Activated CD8-positive, alpha-beta memory T cell treated with anti-CD3 and anti-CD28 coated beads for 24 hours (primary cell): ENCODE data around the gene GSTT2B.
"Not testable (repeated sequence)": the region's sequence is repeated elsewhere in the genome, so short reads cannot be mapped to it uniquely, and the experiment has no call there.

ENCODE experiments used
- DNase-seq: peaks from one replicate; pipeline ENCODE4 v3.0.0-alpha.2; 2020

Gene GSTT2B, protein sequence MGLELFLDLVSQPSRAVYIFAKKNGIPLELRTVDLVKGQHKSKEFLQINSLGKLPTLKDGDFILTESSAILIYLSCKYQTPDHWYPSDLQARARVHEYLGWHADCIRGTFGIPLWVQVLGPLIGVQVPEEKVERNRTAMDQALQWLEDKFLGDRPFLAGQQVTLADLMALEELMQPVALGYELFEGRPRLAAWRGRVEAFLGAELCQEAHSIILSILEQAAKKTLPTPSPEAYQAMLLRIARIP

GRCh38 chr22:23961084-23961771 lies at the start of gene GSTT2B:
Gene GSTT2B, minus strand, starts transcription at chr22:23961195. Its CDS starts 64 bp downstream, at chr22:23961131.
- not testable (repeated sequence) for DNase-seq

- no peak for DNase-seq
Observed at GRCh38 chr22:24010018-24010391, 49.0 kb upstream of the GSTT2B start.

DNA sequence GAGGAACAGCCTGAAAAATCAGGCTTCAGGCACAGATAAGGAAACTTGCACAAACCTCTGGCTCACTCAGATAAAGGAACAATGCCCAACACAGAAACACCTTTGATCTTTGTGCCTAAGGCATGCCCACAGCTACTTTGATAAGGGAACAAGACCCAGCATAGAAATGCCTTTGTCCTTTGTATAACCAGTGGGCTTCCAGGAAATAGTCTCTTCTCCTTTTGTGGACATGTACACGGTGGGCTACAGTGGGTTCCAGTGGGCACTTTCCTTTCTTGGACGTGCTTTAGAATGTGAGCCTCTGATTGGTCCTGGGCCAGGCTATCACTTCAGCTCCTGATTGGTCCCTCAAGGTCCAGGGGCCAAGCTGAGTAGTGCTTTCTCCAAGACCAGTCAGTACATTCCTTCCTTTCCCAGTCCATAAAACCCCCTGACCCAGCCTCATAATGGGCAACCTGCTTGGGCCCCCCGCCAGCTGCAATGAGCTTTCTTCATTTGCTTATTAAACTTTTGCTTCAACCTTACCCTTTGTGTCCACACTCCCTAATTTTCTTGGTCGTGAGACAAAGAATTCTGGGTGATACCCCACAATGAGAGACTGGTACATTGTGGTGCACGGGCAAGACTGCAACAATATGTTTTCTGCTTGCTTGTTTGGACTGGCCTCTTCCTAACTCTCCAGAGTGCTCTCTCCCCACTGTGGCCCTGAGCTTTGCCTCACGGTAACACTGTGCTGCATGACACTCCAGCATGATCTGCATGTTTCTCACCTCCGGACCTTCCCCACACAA lies 48.4 kb upstream of the GSTT2B start:
- DNase-seq: no peak

DNA sequence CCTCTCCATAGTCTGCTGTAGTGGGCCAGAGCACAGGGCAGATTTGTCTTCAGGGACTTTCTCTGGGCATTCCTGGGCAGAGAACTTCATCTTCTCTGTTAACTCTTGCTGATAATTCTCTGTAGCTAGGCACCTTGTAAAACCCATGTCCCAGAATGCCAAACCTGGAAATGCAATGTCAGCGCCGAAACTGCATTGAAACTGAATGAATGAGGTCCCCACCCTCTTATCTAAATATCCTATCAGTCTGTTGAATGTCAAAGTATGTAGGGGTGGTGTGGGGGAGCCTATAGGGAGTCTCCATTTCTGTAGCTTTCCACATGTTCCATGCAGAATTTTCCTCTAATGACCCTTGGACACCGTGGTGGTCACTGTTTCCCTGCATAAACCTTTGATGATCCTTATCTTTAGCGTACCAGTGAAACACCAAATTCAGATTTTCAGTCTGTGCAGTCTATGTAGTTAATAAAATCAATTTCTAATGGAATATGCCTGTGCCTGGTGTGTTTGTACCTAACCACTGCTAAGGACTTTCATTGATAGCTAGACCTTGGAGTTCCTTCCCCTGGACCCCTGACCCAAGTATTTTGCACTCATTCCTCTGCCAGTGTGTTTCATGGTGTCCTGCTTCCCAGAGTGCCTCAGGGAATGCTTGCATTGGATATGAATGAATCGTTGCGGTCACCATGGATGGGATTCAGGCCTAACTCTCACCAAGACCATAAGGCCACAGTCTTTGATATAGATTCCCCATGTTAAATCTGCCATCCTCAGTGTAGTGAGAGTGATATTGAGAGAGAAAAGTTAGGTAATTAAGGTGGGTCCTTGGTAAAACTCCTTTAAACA lies 47.6 kb upstream of the GSTT2B start:
- DNase-seq: no peak

DNA sequence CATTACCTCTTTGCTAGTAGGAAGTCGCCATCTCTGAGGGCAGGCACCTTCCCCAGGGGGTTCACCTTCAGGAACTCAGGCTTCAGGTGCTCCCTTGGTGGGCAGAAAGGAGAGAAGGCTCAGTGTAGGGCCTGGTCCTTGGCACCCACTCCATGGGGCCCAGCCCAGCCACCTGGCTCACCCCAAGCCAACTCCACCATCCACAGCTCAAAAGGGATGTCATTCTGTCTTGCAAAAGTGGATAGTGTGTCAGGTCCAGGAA lies 47.0 kb upstream of the GSTT2B start:
- DNase-seq: no peak

GRCh38 chr22:24007253-24008021 lies 46.4 kb upstream of the GSTT2B start:
- no peak for DNase-seq

GRCh38 chr22:24006914-24007214 lies 45.9 kb upstream of the GSTT2B start:
- no peak for DNase-seq

GRCh38 chr22:24006207-24006913 lies 45.4 kb upstream of the GSTT2B start:
- no peak for DNase-seq

GRCh38 chr22:24005201-24005600 lies 44.2 kb upstream of the GSTT2B start, which contains the start of gene GSTT4:
Gene GSTT4, minus strand, starts transcription at chr22:24005453. Its CDS starts 97 bp downstream, at chr22:24005356.
- DNase-seq: no peak

GRCh38 chr22:24003887-24004286 lies 42.9 kb upstream of the GSTT2B start:
- no peak for DNase-seq

GRCh38 chr22:24002851-24003250 lies 41.9 kb upstream of the GSTT2B start:
- no peak for DNase-seq

- no peak for DNase-seq
Observed at GRCh38 chr22:24002272-24002671, 41.3 kb upstream of the GSTT2B start.

DNA sequence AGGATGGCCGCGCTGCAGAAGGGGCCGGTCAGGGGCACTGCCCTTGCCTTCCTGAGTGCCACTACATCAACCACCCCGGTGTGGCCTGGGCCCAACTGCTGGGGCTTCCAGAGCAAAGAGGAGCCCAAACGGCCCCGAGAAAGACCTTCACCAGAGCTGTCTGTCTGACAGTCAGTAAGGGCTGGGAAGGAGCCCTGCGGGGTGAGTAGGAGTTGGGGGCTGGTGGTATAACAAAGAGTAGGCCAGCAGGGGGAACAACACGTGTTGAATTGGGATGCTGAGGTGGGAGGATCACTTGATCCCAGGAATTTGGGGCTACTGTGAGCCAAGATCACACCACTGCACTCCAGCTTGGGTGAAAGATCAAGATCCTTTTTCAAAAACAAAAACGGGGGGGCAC lies 40.3 kb upstream of the GSTT2B start:
- DNase-seq: no peak

DNA sequence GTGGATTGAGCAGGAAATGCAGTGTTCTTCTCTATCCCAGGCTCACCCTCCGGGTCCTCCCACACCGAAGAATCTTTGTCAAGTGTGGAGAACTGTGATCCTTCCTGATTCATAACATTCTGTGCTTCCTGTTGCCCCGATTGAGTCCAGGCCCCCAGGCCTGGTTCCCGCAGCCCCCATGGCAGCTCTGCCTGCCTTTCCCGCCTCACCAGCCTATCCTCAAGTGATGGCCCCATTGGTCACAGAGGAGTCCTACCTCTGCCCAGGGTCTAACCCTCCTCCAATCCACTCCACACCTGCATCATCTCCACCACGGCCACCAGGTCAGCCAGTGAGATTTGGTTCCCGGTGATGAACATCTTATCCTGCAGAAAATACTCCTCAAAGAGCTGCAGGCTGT lies 38.8 kb upstream of the GSTT2B start:
- not testable (repeated sequence) for DNase-seq

DNA sequence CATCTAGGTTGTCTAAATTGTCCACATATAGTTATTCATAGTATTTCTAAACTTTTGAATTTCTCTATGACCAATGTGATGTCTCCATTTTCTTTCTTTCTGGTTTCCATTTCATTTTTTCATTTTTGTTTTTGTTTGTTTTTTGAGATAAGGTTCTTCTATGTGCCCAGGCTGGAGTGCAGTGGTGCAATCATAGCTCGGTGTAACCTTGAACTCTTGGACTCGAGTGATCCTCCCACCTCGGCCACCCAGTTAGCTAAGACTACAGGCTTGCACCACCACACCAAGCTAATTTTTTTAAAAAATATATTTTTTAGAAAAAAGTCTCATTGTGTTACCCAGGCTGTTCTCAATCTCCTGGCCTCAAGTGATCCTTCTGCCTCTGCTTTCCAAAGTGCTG lies 36.1 kb upstream of the GSTT2B start:
- DNase-seq: no peak

DNA sequence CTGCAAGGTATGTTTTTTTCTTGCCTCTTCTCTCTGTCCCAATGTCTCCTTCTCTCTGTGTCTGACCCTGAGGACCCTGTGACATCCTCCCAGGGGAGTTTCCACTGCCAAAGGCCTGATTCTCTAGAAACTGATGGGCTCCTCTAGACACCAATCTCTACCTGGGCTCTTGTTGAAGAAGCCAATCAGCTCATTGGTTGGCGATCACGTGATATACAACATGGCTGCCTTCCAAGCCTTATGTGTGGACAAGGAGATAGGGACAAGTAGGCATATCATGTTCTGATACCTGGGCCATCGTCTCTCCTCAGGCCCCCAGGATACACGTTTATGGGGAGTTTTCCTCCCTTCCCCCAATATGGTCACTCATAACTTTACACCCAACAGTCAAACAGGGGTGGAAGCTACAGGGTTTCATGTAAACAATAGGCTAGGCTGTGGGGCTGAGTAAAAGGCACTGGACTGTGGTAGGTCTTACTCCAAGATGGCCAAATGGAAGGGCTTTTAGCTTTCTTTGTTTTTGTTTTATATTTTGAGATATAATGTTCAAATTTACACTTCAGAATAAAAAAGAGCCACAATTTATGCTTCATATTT lies 32.7 kb upstream of the GSTT2B start:
- DNase-seq: not testable (repeated sequence)

DNA sequence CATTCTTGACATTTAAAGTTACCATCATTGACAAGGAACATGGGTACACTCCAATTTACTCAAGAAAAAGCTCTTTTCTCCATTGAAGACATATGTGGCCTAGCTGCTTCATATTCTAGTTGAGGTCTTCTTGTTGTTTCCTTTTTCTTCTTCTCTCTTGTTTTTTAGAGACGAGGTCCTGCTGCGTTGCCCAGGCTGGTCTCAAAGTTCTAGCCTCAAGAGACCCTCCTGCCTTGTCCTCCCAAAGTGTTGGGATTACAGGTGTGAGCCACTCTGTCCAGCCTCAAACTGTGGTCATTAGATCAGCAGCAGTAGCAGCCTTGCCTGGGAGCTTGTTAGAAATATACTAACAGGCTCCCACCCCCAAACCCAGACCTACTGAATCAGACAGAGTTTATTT lies 32.1 kb upstream of the GSTT2B start:
- DNase-seq: not testable (repeated sequence)

DNA sequence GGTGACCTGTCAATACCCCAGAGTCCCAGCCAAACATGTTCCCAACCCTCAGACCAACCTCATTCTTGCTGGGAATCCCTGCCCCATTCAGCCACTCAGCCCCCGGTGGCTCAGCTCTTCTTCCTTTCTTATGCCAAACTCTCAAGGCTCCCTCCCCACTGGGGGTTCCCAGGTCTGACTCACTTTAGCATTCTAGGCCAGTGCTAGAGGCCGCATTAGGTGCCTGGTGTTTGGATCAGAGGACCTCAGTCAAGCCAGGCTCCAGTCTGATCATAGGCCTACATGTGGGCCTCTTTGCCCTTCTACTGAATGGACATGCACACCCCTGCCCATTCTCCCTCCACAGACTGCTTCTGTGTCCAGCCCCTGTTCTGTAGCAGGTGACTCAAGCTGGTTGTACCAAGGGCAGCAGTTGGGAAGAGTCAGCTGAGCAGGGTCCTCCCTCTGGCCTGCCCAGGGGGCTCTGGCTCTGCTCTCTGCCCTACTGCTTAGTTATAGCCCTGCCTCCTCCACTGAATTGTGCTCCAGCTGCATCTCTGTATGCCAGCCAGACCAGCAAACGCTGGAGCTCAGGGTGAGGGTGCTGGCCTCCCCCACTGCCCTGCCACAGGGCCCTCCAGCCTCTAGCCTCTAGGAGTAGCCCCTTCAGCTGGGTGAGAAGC lies 28.7 kb upstream of the GSTT2B start:
- not testable (repeated sequence) for DNase-seq

DNA sequence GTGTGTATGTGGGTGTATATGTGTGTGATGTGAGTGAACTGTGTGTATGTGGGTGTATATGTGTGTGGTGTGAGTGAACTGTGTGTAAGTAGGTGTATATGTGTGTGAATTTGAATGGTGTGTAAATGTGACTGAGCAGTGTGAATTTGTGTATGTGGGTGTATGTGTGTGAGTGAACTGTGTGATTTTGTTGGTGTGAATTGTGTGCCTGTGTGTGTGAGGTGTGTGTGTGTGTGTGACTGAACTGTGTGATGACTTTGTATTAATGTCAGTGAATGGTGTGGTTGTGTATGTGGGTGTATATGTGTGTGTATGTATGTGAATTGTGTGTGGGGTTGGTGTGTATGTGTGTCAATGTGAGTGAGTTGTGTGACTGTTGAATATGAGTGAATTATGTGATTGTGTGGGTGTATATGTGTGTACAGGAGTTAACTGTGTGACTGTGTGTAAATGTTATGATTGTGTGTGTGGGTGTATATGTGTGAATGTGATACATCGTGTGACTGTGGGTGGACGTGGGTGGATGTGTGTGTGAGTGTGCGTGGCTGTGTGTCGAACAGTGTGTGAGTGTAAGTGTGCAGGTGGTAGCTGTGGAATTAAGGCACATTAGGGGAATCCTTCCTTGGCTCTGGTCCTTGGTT lies 25.7 kb upstream of the GSTT2B start:
- not testable (repeated sequence) for DNase-seq

DNA sequence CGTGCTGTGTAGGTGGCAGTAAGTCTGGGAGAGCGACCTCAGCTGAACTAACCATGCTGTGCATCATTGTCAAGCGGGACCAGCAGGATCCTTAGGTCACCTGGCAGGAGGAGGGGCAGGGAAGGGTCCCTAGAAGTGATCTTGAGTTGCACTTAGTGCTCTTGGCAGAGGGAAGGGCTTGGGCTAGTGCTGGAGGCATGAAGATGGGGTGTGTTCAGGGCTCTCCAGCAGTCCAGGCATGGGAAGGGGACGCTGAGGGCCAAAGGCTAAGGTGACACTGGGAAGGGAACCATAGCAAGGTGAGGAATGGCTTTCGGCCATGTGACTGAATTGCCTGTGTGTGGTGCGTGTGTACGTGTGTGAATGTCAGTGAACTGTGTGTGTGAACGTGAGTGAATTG lies 25.1 kb upstream of the GSTT2B start:
- DNase-seq: not testable (repeated sequence)
